ENCODE results near the gene GREB1.
"Not testable (repeated sequence)": the region's sequence is repeated elsewhere in the genome, so short reads cannot be mapped to it uniquely, and the experiment has no call there.

The GREB1 gene

GRCh38 chr2:11644293-11644692 lies 110.4 kb downstream of the GREB1 start:
- FAIRE-seq: no peak

- FAIRE-seq: no peak
These were observed 112.7 kb downstream of the GREB1 start for GRCh38 chr2:11646530-11646929.

GRCh38 chr2:11647834-11648600 lies 114.2 kb downstream of the GREB1 start:
- no peak for FAIRE-seq

- FAIRE-seq: no peak
These were observed 115.2 kb downstream of the GREB1 start for GRCh38 chr2:11649093-11649492.

- FAIRE-seq: no peak
These were observed 118.2 kb downstream of the GREB1 start for GRCh38 chr2:11651856-11652548.

- FAIRE-seq: no peak
These were observed 118.7 kb downstream of the GREB1 start for GRCh38 chr2:11652553-11652952.

- FAIRE-seq: no peak
These were observed 121.7 kb downstream of the GREB1 start for GRCh38 chr2:11655495-11655894.

GRCh38 chr2:11656252-11656651 lies 122.4 kb downstream of the GREB1 start:
- no peak for FAIRE-seq

GRCh38 chr2:11656671-11657101 lies 122.8 kb downstream of the GREB1 start:
- FAIRE-seq: no peak

- no peak for FAIRE-seq
These were observed 123.3 kb downstream of the GREB1 start for GRCh38 chr2:11657195-11657594.

GRCh38 chr2:11657646-11658045 lies 123.8 kb downstream of the GREB1 start:
- no peak for FAIRE-seq

GRCh38 chr2:11658208-11659114 lies 124.6 kb downstream of the GREB1 start:
- no peak for FAIRE-seq

GRCh38 chr2:11659115-11659475 lies 125.2 kb downstream of the GREB1 start:
- no peak for FAIRE-seq

GRCh38 chr2:11659851-11660250 lies 126.0 kb downstream of the GREB1 start:
- FAIRE-seq: no peak

GRCh38 chr2:11660396-11660795 lies 126.6 kb downstream of the GREB1 start:
- FAIRE-seq: not testable (repeated sequence)

GRCh38 chr2:11661891-11662435 lies 128.1 kb downstream of the GREB1 start:
- FAIRE-seq: no peak

GRCh38 chr2:11662882-11663281 lies 129.0 kb downstream of the GREB1 start:
- no peak for FAIRE-seq

- FAIRE-seq: no peak
These were observed 129.6 kb downstream of the GREB1 start for GRCh38 chr2:11663427-11663826.

- FAIRE-seq: no peak
These were observed 131.2 kb downstream of the GREB1 start for GRCh38 chr2:11665028-11665427.

GRCh38 chr2:11665510-11666362 lies 131.9 kb downstream of the GREB1 start:
- FAIRE-seq: no peak

- FAIRE-seq: no peak
These were observed 133.3 kb downstream of the GREB1 start for GRCh38 chr2:11667194-11667593.

Measured in endometrium (tissue), 2 donors.